ENCODE measurements around the gene DLGAP1. TPM values are rescaled to one million over a fixed set of nuclear protein-coding genes. Genes with fewer than 3 reads are reported as not detected.

DLGAP1 gene
- polyA plus RNA-seq, 1 donor from 2014 or later: 4.5 TPM

DNA sequence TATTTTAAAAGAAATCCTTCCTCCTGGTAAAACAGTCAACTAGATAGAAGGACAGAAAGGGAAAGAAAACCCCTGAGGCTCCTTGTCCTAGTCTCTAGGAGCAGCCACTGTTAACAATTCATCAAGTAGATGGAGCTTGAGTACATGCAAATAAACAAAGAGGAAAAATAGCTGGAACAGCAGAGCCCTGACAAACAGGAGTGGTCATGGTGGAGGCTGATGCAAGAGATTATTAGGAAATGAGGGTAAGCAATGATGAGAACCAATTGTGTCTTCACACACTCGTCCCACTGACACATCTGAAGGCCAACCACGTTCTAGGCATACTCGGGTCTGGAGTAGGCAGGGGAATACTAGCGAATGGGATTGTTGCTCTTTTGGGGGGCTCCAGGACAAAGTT lies 9.2 kb downstream of the DLGAP1 start:
- no peak overlapping the region for H2AFZ ChIP-seq (ENCODE audit: low read depth, low read length)
- no peaks in the 10 kb centered on the region for H3K79me2 ChIP-seq (replicated peaks; ENCODE audit: insufficient read depth, low read length)
- H3F3A ChIP-seq (ENCODE audit: insufficient read depth, low read length, poor library complexity, severe bottlenecking): no peaks in the 10 kb centered on the region
- no peaks in the 10 kb centered on the region for H4K20me1 ChIP-seq (ENCODE audit: insufficient read depth)
- H3K4me3 ChIP-seq (ENCODE audit: low read length): no peak overlapping the region
- no peak overlapping the region for H3K4me2 ChIP-seq (ENCODE audit: low read length)
- H3K36me3 ChIP-seq (ENCODE audit: insufficient read depth, low read length): no peaks in the 10 kb centered on the region
- H3K9me3 ChIP-seq (ENCODE audit: low read length): no peaks in the 10 kb centered on the region
- no peaks in the 10 kb centered on the region for H3K27me3 ChIP-seq (ENCODE audit: insufficient read depth, low read depth, low read length)
- H3K9ac ChIP-seq (ENCODE audit: low read length): no peak overlapping the region
- no peaks in the 10 kb centered on the region for H3K9me2 ChIP-seq (ENCODE audit: insufficient read depth, low read length)
- H3K27ac ChIP-seq (ENCODE audit: low read length): no peak overlapping the region
- no peak for TF ChIP-seq TAF1 (IDR thresholded peaks at IDR 0.05; ENCODE audit: low read depth)
- TF ChIP-seq SMC3 (conservative IDR thresholded peaks at IDR 0.05; ENCODE audit: poor library complexity): no peak
- TF ChIP-seq POLR2AphosphoS5 (IDR thresholded peaks at IDR 0.05): no peak
- TF ChIP-seq EP300 (conservative IDR thresholded peaks at IDR 0.05; ENCODE audit: poor library complexity, severe bottlenecking): no peak
- no peak for TF ChIP-seq EZH2 (IDR thresholded peaks at IDR 0.05; ENCODE audit: borderline replicate concordance, insufficient read depth, low read length, poor library complexity, severe bottlenecking)
- no peak for TF ChIP-seq RAD21 (conservative IDR thresholded peaks at IDR 0.05)
- no peak for TF ChIP-seq MXI1 (conservative IDR thresholded peaks at IDR 0.05; ENCODE audit: poor library complexity, severe bottlenecking)
- TF ChIP-seq, protein P1, sequence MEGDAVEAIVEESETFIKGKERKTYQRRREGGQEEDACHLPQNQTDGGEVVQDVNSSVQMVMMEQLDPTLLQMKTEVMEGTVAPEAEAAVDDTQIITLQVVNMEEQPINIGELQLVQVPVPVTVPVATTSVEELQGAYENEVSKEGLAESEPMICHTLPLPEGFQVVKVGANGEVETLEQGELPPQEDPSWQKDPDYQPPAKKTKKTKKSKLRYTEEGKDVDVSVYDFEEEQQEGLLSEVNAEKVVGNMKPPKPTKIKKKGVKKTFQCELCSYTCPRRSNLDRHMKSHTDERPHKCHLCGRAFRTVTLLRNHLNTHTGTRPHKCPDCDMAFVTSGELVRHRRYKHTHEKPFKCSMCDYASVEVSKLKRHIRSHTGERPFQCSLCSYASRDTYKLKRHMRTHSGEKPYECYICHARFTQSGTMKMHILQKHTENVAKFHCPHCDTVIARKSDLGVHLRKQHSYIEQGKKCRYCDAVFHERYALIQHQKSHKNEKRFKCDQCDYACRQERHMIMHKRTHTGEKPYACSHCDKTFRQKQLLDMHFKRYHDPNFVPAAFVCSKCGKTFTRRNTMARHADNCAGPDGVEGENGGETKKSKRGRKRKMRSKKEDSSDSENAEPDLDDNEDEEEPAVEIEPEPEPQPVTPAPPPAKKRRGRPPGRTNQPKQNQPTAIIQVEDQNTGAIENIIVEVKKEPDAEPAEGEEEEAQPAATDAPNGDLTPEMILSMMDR (IDR thresholded peaks at IDR 0.05; ENCODE audit: poor library complexity, severe bottlenecking): no peak
- TF ChIP-seq, protein P2, sequence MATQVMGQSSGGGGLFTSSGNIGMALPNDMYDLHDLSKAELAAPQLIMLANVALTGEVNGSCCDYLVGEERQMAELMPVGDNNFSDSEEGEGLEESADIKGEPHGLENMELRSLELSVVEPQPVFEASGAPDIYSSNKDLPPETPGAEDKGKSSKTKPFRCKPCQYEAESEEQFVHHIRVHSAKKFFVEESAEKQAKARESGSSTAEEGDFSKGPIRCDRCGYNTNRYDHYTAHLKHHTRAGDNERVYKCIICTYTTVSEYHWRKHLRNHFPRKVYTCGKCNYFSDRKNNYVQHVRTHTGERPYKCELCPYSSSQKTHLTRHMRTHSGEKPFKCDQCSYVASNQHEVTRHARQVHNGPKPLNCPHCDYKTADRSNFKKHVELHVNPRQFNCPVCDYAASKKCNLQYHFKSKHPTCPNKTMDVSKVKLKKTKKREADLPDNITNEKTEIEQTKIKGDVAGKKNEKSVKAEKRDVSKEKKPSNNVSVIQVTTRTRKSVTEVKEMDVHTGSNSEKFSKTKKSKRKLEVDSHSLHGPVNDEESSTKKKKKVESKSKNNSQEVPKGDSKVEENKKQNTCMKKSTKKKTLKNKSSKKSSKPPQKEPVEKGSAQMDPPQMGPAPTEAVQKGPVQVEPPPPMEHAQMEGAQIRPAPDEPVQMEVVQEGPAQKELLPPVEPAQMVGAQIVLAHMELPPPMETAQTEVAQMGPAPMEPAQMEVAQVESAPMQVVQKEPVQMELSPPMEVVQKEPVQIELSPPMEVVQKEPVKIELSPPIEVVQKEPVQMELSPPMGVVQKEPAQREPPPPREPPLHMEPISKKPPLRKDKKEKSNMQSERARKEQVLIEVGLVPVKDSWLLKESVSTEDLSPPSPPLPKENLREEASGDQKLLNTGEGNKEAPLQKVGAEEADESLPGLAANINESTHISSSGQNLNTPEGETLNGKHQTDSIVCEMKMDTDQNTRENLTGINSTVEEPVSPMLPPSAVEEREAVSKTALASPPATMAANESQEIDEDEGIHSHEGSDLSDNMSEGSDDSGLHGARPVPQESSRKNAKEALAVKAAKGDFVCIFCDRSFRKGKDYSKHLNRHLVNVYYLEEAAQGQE (IDR thresholded peaks at IDR 0.05; ENCODE audit: borderline replicate concordance): no peak

DNA sequence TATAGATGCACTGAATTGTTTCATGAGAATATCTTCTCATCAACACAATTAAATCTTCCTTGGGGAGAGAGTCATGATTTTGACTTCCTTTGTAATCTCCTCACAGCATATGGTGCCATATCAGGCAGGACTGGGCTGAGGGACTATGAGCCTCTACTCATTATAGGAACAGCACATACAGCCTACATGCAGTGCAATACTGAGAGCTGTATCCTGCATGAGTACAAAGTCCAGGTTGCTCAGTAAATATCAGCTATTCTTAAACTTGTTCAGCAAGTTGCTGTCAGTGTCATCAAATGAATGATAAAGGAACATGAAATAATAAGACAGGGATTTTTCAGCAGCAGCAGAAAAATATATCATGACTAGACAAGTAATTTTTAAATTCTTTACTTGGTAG lies 10.8 kb downstream of the DLGAP1 start:
- no peak overlapping the region for H3K27ac ChIP-seq (ENCODE audit: low read length)
- no peaks in the 10 kb centered on the region for H4K20me1 ChIP-seq (ENCODE audit: insufficient read depth)
- no peaks in the 10 kb centered on the region for H3K79me2 ChIP-seq (replicated peaks; ENCODE audit: insufficient read depth, low read length)
- no peaks in the 10 kb centered on the region for H3K9me3 ChIP-seq (ENCODE audit: low read length)
- H3K4me2 ChIP-seq (ENCODE audit: low read length): no peak overlapping the region
- H3K4me3 ChIP-seq (ENCODE audit: low read length): no peak overlapping the region
- no peak overlapping the region for H3K9ac ChIP-seq (ENCODE audit: low read length)
- no peak overlapping the region for H2AFZ ChIP-seq (ENCODE audit: low read depth, low read length)
- no peaks in the 10 kb centered on the region for H3K27me3 ChIP-seq (ENCODE audit: insufficient read depth, low read depth, low read length)
- no peaks in the 10 kb centered on the region for H3F3A ChIP-seq (ENCODE audit: insufficient read depth, low read length, poor library complexity, severe bottlenecking)
- no peaks in the 10 kb centered on the region for H3K36me3 ChIP-seq (ENCODE audit: insufficient read depth, low read length)
- TF ChIP-seq TAF1 (IDR thresholded peaks at IDR 0.05; ENCODE audit: low read depth) (no peak), SMC3 (conservative IDR thresholded peaks at IDR 0.05; ENCODE audit: poor library complexity) (no peak), POLR2AphosphoS5 (IDR thresholded peaks at IDR 0.05) (no peak)
- TF ChIP-seq, protein P1 (IDR thresholded peaks at IDR 0.05; ENCODE audit: poor library complexity, severe bottlenecking): no peak
- TF ChIP-seq, protein P2 (IDR thresholded peaks at IDR 0.05; ENCODE audit: borderline replicate concordance): no peak
- H3K9me2 ChIP-seq (ENCODE audit: insufficient read depth, low read length): no peaks in the 10 kb centered on the region

Measured in neural cell (in vitro differentiated cells).